DOHH2 (cell line): Measurements from ENCODE around the gene PTGES3L.
"Not testable (repeated sequence)": the region's sequence is repeated elsewhere in the genome, so short reads cannot be mapped to it uniquely, and the experiment has no call there.

Experiments
- H3F3A ChIP-seq: fragments of 200-600 bp; sonication (generic), shearing (Covaris generic); 2 replicates; pipeline ENCODE4 v1.6.0; 2016; ENCODE audit warnings: antibody characterized with exemption, mild to moderate bottlenecking; ENCODE audit not compliant: control insufficient read depth, insufficient read depth
- H3K27ac ChIP-seq: fragments of 200-600 bp; sonication (generic); 2 replicates; pipeline ENCODE4 v1.5.1; 2014; ENCODE audit warnings: low read depth, mild to moderate bottlenecking, low read length, moderate library complexity
- H3K27me3 ChIP-seq: fragments of 200-600 bp; sonication (generic); 2 replicates; pipeline ENCODE4 v1.6.1; 2014; ENCODE audit warnings: mild to moderate bottlenecking, low read length, mixed read lengths; ENCODE audit not compliant: control insufficient read depth
- H3K36me3 ChIP-seq: fragments of 200-600 bp; sonication (generic); 2 replicates; pipeline ENCODE4 v1.6.1; 2014; ENCODE audit warnings: mild to moderate bottlenecking, low read length, moderate library complexity, mixed read lengths; ENCODE audit not compliant: control insufficient read depth
- H3K4me1 ChIP-seq: fragments of 200-600 bp; sonication (generic); 2 replicates; pipeline ENCODE4 v1.6.1; 2014; ENCODE audit warnings: mild to moderate bottlenecking, low read length, mixed read lengths; ENCODE audit not compliant: control insufficient read depth
- H3K4me2 ChIP-seq: fragments of 200-600 bp; sonication (generic); 2 replicates; pipeline ENCODE4 v1.6.0; 2014; ENCODE audit warnings: mild to moderate bottlenecking, low read length, moderate library complexity
- H3K4me3 ChIP-seq: fragments of 200-600 bp; sonication (generic); 2 replicates; pipeline ENCODE4 v1.5.1; 2014; ENCODE audit warnings: mild to moderate bottlenecking, low read length, mixed read lengths
- H3K79me2 ChIP-seq: fragments of 200-600 bp; sonication (generic); 2 replicates; pipeline ENCODE4 v1.6.1; 2014; ENCODE audit warnings: mild to moderate bottlenecking, low read length, mixed read lengths; ENCODE audit not compliant: control insufficient read depth
- H3K9me2 ChIP-seq: fragments of 200-600 bp; sonication (generic); replicated peaks from 2 replicates; pipeline ENCODE4 v1.6.1; 2014; ENCODE audit warnings: mild to moderate bottlenecking, low read length, mixed read lengths; ENCODE audit not compliant: control insufficient read depth
- H3K9me3 ChIP-seq: fragments of 200-600 bp; sonication (generic); 2 replicates; pipeline ENCODE4 v1.6.1; 2014; ENCODE audit warnings: antibody characterized with exemption, low read length, mixed read lengths; ENCODE audit not compliant: control insufficient read depth, insufficient read depth
- H4K20me1 ChIP-seq: fragments of 200-600 bp; sonication (generic); 2 replicates; pipeline ENCODE4 v1.6.0; 2014; ENCODE audit warnings: low read depth, mild to moderate bottlenecking, antibody characterized with exemption, low read length, moderate library complexity; ENCODE audit not compliant: control insufficient read depth, insufficient read depth
- EZH2phosphoT487 ChIP-seq: fragments of 200-600 bp; sonication (generic); IDR thresholded peaks from 2 replicates; pipeline ENCODE4 v1.6.1; 2017; ENCODE audit warnings: borderline replicate concordance, mild to moderate bottlenecking, antibody characterized with exemption, low read length, moderate library complexity, mixed read lengths
- TF ChIP-seq, protein P1 (sequence below): fragments of 200-600 bp; sonication (generic); IDR thresholded peaks from one replicate; pipeline ENCODE4 v1.5.1; 2014; ENCODE audit warnings: antibody characterized with exemption, mild to moderate bottlenecking, low read depth, low read length; ENCODE audit not compliant: poor library complexity, severe bottlenecking

Gene PTGES3L

DNA sequence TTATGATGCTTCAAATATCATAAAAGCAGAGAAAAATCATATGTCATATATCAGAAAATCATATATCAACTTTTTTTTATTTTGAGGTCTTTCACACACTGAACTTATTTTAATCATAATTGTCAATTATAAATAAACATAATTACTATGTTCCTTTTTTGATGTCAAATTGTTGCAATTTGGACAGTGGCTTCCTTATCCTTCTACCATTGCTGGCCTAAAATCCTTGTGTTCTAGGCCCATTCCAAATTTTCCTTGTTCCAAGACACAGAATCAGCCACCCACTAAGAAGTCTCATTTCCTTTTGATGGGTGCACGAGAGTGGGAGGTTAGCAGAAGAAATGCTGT is 50.4 kb downstream of the PTGES3L start:
- H3K27me3 ChIP-seq: peaks cover 7% of the 10 kb centered on the region; the same call in 1 of the 2 replicates
- H3K4me1 ChIP-seq: peaks cover 5% of the 10 kb centered on the region
- no peaks in the 10 kb centered on the region for H3K36me3 ChIP-seq
- no peaks in the 10 kb centered on the region for H3K9me3 ChIP-seq
- peaks cover 2% of the 10 kb centered on the region; the same call in 1 of the 2 replicates for H3F3A ChIP-seq
- no peak overlapping the region for H3K4me2 ChIP-seq
- H3K4me3 ChIP-seq: no peak overlapping the region
- H3K9me2 ChIP-seq: no peaks in the 10 kb centered on the region
- TF ChIP-seq EZH2phosphoT487: no peak
- TF ChIP-seq, protein P1, sequence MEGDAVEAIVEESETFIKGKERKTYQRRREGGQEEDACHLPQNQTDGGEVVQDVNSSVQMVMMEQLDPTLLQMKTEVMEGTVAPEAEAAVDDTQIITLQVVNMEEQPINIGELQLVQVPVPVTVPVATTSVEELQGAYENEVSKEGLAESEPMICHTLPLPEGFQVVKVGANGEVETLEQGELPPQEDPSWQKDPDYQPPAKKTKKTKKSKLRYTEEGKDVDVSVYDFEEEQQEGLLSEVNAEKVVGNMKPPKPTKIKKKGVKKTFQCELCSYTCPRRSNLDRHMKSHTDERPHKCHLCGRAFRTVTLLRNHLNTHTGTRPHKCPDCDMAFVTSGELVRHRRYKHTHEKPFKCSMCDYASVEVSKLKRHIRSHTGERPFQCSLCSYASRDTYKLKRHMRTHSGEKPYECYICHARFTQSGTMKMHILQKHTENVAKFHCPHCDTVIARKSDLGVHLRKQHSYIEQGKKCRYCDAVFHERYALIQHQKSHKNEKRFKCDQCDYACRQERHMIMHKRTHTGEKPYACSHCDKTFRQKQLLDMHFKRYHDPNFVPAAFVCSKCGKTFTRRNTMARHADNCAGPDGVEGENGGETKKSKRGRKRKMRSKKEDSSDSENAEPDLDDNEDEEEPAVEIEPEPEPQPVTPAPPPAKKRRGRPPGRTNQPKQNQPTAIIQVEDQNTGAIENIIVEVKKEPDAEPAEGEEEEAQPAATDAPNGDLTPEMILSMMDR: no peak
- no peaks in the 10 kb centered on the region for H4K20me1 ChIP-seq
- no peaks in the 10 kb centered on the region for H3K79me2 ChIP-seq
- no peak overlapping the region for H3K27ac ChIP-seq

GRCh38 chr17:42928714-42929496 is 51.0 kb downstream of the PTGES3L start:
- Histone ChIP-seq H3K4me1 (peaks cover 5% of the 10 kb centered on the region), H3K27ac (no peak overlapping the region), H3K9me3 (no peaks in the 10 kb centered on the region), H3K79me2 (no peaks in the 10 kb centered on the region), H3F3A (peaks cover 2% of the 10 kb centered on the region; the same call in 1 of the 2 replicates), H4K20me1 (no peaks in the 10 kb centered on the region), H3K4me3 (no peak overlapping the region), H3K27me3 (peaks cover 5% of the 10 kb centered on the region; the same call in 1 of the 2 replicates), H3K9me2 (no peaks in the 10 kb centered on the region), H3K4me2 (no peak overlapping the region), H3K36me3 (no peaks in the 10 kb centered on the region)
- no peak for TF ChIP-seq EZH2phosphoT487
- TF ChIP-seq, protein P1: peak; percentile 71

DNA sequence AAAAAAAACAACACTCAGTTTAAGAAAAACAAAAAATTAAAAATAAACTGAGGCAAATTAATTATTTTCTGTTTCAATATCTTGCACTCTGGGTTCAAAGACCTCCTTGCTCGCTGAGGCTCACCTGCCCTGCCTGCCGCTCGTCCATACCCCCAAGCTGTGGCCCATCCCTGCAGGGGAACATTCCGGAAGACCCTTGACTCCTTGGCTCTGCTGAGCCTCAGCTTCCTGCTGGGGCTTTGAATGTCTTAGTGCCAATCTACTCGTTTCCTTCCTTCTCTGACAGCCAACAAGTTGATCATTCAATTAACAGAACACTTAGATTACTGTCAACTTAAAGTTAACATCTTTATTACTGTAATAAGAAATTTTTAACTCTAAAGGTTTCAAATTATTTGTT is 55.0 kb downstream of the PTGES3L start:
- H3K9me3 ChIP-seq: no peaks in the 10 kb centered on the region
- H3K9me2 ChIP-seq: no peaks in the 10 kb centered on the region
- peaks cover 2% of the 10 kb centered on the region; the same call in 1 of the 2 replicates for H3F3A ChIP-seq
- peaks cover 15% of the 10 kb centered on the region for H3K27me3 ChIP-seq
- H4K20me1 ChIP-seq: no peaks in the 10 kb centered on the region
- H3K4me2 ChIP-seq: no peak overlapping the region
- no peak overlapping the region for H3K4me3 ChIP-seq
- H3K4me1 ChIP-seq: peaks cover 5% of the 10 kb centered on the region
- no peak for TF ChIP-seq EZH2phosphoT487
- TF ChIP-seq, protein P1: no peak
- no peaks in the 10 kb centered on the region for H3K36me3 ChIP-seq
- no peaks in the 10 kb centered on the region for H3K79me2 ChIP-seq
- H3K27ac ChIP-seq: no peak overlapping the region

- H3K79me2 ChIP-seq, H3K27ac ChIP-seq, H3F3A ChIP-seq, H3K9me2 ChIP-seq, H3K9me3 ChIP-seq, H3K4me1 ChIP-seq, H3K36me3 ChIP-seq, H3K4me3 ChIP-seq, H4K20me1 ChIP-seq, H3K4me2 ChIP-seq: not testable (repeated sequence)
- H3K27me3 ChIP-seq: peaks cover 20% of the 10 kb centered on the region
Measured at GRCh38 chr17:42923472-42923871, 56.4 kb downstream of the PTGES3L start.
